Vagina (tissue), 2 donors: ENCODE measurements around the gene PDCD1LG2.

ENCODE experiments used
- POLR2A ChIP-seq, 2 donors: fragments of 450-650 bp; IDR thresholded peaks; one replicate each; pipeline ENCODE4 v1.6.1; 2017; ENCODE audit warnings: antibody characterized with exemption in 2 of 2, mild to moderate bottlenecking in 2 of 2, moderate library complexity in 2 of 2
- POLR2AphosphoS5 ChIP-seq, 2 donors: sonication (generic); formaldehyde crosslinking; IDR thresholded peaks; one replicate each; pipeline ENCODE4 v1.9.0; 2017; ENCODE audit warnings: antibody characterized with exemption in 2 of 2, mild to moderate bottlenecking in 2 of 2, low read depth in 1 of 2; ENCODE audit not compliant: insufficient read depth in 1 of 2
- TF ChIP-seq, protein P1 (sequence below), 3 experiments: fragments of 450-650 bp in 2 of 3; fragments of 200-600 bp in 1 of 3; sonication (generic) in 1 of 3; IDR thresholded peaks; one replicate each; pipeline ENCODE4 v1.5.1; 2017 to 2019; ENCODE audit warnings: antibody characterized with exemption in 3 of 3, mild to moderate bottlenecking in 2 of 3, moderate library complexity in 2 of 3

DNA sequence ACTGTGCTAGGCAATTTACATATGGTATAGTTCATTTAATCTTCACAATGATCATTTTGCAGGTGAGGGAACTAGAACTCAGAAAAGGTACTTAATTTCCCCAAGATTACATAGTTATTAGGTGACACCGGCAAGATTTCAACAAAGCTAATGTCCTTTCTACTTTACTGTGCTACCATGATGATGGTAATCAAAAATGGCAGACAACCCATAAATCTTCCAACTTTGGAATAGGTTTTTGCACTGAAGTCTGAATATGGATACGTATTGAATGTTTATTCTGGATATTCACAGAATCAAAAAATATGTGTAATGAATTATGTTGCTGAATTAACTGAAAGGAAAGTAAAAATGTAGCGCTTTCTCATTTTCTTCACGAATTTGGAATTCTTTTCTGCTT is 13.8 kb downstream of the PDCD1LG2 start:
- TF ChIP-seq, protein P1, sequence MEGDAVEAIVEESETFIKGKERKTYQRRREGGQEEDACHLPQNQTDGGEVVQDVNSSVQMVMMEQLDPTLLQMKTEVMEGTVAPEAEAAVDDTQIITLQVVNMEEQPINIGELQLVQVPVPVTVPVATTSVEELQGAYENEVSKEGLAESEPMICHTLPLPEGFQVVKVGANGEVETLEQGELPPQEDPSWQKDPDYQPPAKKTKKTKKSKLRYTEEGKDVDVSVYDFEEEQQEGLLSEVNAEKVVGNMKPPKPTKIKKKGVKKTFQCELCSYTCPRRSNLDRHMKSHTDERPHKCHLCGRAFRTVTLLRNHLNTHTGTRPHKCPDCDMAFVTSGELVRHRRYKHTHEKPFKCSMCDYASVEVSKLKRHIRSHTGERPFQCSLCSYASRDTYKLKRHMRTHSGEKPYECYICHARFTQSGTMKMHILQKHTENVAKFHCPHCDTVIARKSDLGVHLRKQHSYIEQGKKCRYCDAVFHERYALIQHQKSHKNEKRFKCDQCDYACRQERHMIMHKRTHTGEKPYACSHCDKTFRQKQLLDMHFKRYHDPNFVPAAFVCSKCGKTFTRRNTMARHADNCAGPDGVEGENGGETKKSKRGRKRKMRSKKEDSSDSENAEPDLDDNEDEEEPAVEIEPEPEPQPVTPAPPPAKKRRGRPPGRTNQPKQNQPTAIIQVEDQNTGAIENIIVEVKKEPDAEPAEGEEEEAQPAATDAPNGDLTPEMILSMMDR (IDR thresholded peaks at IDR 0.05) = no peak
- no peak for TF ChIP-seq POLR2AphosphoS5 (IDR thresholded peaks at IDR 0.05; ENCODE audit: insufficient read depth in 1 of 2, low read depth in 1 of 2)
- no peak for TF ChIP-seq POLR2A (IDR thresholded peaks at IDR 0.05)
